ENCODE data around the gene CHPF.

DNA sequence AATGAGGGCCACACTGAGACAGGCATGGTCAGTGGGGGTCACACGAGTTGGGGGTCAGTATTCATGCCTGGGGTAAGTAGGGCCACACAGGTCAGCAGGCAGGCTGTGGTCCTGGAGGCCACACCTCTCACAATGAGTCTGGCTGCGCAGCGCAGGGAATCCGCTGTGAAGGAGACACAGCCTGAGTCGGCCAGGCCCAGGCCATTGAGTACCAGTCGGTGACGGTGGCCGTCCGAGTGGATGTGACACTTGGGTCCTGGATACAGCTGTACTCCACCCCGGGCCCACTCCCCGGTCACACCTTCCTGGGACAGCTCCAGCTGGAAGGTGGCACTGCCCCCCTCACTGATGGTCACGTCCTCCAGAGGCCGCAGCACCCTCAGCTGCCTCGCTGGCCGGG is 10.7 kb upstream of the CHPF start:
- TF ChIP-seq, protein P1, sequence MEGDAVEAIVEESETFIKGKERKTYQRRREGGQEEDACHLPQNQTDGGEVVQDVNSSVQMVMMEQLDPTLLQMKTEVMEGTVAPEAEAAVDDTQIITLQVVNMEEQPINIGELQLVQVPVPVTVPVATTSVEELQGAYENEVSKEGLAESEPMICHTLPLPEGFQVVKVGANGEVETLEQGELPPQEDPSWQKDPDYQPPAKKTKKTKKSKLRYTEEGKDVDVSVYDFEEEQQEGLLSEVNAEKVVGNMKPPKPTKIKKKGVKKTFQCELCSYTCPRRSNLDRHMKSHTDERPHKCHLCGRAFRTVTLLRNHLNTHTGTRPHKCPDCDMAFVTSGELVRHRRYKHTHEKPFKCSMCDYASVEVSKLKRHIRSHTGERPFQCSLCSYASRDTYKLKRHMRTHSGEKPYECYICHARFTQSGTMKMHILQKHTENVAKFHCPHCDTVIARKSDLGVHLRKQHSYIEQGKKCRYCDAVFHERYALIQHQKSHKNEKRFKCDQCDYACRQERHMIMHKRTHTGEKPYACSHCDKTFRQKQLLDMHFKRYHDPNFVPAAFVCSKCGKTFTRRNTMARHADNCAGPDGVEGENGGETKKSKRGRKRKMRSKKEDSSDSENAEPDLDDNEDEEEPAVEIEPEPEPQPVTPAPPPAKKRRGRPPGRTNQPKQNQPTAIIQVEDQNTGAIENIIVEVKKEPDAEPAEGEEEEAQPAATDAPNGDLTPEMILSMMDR (IDR thresholded peaks at IDR 0.05), result no peak
- TF ChIP-seq POLR2A (IDR thresholded peaks at IDR 0.05), result no peak

Measured in body of pancreas (tissue), 4 donors.